SW480 (cell line): Measurements from ENCODE around the gene DOK1.

Experiments used
- DNase-seq: peaks from one replicate; pipeline ENCODE4 v3.0.0-alpha.2; 2016; ENCODE audit warnings: low spot score

DOK1 gene

DNA sequence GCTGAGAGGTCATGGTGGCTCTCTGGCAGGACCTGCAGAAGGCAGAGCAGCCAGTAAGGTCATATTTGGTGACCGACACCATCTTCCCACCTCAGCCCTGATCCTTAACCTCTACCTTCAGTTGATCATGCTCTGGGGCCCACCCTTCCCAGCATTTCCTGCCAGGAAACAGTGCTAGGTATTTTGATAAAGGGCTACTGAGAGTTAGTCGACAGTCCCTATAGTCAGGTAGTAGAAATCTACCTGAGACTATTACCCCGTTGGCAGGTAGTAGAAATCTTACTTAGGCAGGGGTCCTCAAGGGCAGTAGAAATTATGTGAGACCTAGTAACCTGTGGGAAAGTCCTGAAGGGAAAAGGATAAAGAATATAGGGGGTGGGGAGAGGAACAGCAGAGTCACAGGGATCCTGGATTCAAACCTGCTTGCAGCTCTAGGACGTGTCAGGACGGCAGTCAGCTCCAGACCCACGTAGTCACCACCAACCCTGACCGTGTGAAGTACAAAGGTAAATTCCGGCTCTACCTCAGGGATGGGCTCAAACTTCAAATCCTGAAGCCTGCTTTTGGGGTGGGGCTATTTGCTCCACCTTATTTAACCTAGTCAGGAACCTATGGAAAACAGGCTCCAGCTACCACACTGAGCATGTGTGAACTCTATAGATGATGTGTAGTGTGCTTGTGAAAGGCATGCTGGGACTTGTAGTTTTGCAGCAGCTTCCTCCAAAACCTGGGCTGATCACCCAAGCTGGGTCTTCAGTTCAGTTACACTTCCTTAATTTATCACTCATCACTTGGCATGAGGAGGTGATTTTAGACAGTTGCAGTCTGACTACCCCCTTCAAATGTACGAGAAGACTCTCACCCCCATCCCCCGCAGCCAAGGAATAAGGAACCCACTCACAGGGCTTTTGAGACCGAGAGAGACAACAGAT, 28.5 kb upstream of the DOK1 start, which contains the start of gene DQX1:
Gene DQX1 (minus strand): TSS at position 515 of the 932 bp plus-strand sequence. CDS start 502 bp downstream, at position 13.
- DNase-seq = peak; percentile 67

DNA sequence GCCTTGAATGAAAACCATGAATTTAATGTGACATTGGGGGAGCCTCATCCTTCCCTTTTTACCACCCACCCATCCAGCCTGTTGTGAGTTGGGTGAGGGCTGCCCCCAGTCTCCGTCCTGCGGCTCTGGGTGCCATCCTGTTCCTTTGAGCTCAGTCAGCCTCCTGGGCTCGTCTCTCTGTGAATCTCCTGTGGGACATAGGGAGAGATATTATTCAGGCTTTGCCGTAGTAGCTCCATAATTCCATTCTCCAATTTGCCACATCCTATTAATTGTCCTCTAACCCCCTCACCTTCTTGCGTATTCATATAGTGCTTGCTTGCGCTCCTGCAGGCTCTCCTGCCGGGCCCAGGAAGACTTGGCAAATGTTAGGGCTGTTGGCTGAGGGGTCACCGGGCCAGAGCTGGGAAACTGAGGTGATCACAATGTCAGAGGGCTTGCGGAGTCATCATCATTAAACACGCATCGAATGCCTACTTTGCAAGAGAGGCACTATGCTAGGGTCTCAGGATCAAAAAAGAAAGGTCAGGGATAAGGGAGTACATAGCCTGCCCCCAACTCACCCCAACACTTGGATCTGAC, 27.8 kb upstream of the DOK1 start:
- DNase-seq = no peak

GRCh38 chr2:74527741-74528140, 26.8 kb upstream of the DOK1 start:
- DNase-seq = no peak

DNA sequence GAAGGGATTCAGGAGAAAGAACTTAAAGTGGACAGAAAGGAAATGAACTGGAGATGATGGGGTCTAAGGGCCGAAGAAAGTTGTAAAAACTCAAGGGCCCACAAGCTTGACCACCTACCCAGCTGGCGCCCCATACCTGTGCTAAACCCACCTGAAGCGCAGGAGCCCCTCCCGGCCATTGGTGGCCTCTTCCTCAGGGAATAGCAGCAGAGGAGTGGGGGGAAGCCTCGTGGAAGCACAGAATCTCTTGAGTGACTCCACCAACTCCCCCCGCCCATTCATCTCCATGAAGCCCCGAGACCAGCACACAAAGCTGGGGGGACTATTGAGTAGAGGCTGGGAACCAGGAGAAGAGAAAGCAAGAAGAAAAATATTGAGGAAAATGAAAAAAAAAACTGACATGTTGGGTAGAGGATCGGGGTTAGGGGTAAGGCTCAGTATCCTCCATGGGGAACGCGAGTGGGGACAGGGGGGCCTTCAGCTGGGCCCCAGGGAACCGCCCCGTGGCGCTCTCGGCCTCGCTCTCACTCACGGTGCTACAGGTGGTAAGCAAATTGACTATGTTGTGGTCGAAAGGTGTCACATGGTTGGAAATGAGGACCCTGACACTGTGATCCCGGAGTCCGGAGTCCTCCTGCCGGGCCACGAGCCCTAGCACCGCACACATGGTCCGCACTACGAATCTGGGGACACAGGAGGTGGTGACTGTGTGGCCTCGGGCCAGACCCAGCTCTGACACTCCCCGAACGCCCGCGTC, 25.7 kb upstream of the DOK1 start:
- no peak for DNase-seq

DNA sequence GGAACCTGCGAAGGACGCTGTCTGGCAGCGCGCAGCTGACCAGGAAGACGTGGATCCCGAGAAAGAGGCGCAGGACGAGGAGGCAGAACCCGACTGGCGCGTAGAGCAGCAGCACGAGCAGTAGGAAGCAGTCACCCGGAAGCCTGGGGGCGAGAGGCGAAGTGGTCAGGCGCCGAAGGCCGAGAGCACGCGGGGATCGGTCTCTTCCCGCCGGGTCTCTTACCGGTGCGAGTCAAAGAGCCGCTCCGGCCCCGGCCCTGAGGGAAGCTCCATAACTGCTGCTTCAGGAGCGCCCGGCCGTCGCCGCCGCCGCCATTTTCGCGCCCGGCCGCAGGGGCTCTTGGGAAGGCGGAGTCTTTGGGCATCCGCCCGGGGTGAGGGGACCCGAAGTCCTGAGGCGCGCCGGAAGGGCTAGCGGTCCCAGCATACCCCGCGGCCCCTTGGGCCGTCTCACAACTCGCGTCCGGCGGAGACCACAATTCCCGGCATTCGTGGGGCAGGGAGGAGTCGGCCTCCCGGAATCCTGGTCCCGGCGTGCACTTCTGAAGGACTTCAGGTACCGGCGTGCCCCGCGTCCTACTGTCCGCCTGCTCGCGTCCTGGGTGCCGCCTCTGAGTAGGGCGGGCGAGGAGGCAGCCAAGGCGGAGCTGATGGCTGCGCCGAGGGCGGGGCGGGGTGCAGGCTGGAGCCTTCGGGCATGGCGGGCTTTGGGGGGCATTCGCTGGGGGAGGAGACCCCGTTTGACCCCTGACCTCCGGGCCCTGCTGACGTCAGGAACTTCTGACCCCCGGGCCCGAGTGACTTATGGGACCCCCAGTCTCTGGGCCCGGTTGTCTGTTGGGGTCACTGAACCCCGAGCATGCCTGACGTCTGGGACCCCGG, 24.9 kb upstream of the DOK1 start, which contains the start of the genes AUP1 and HTRA2:
Gene AUP1 (minus strand): TSS at position 350 of the 882 bp plus-strand sequence. CDS start 77 bp downstream, at position 273.
Gene HTRA2 (plus strand): TSS at position 577 of the 882 bp plus-strand sequence. CDS start 74 bp downstream, at position 651.
- peak; percentile 99 for DNase-seq

- peak; percentile 34 for DNase-seq
Measured at GRCh38 chr2:74530239-74531187, 24.0 kb upstream of the DOK1 start.

GRCh38 chr2:74531666-74532065, 22.9 kb upstream of the DOK1 start:
- DNase-seq = no peak

DNA sequence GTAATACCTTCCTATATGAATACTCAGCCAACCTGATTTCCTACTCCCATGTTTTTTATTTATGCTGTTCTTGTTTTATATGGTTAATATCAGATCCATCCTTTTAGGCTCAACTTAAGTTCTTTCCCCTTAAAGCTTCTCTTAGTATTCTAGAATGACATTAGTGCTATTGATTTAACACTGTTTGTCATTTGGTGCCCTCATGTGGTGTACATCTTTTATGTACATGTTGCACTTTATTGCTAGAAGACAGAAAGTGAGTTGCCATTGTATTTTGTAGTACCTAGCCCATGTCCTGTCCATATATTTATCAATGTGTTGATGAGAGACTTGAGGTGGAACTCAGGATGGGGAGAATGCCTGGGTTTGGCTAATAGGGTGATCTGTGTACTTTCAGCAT, 22.3 kb upstream of the DOK1 start:
- peak; percentile 62 for DNase-seq

DNA sequence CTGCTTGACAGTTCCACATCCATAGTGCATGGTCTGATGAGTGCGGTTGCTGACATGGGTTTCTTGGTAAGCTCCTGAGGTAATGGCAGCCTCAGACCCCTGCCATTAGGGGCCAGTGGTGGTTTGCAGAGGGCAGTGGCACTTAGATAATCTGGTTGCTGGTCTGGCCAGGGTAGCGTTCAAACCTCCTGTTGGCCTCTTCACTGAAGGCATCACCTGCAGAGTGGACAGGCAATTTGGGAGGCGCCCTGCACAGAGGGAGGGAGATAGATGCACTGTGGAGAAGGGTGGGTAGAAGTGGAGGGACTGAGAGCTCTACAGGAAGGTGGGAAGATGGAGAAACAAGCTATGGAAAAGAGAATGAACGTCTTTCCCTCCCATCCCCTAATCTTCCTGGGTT, 21.1 kb upstream of the DOK1 start:
- DNase-seq = no peak

DNA sequence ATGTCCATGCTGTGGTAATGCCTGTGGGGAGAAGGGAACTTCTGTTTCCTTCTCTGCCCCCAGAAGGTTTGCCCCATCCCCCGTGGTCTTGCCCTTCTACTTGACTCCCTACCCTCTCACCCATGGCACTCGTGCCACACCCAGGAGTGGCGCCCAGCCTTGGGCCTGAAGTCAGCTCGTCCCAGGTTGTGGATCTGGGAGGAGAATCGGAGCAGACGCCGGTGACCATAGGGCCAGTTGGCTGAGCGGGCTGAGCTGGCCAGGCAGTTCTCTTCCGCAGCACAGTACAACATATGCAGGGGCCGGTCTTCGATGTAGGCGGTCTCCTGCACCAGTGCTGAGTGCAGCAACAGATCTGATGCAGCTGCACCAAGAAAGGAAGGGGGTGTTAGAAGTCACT, 20.1 kb upstream of the DOK1 start:
- no peak for DNase-seq

DNA sequence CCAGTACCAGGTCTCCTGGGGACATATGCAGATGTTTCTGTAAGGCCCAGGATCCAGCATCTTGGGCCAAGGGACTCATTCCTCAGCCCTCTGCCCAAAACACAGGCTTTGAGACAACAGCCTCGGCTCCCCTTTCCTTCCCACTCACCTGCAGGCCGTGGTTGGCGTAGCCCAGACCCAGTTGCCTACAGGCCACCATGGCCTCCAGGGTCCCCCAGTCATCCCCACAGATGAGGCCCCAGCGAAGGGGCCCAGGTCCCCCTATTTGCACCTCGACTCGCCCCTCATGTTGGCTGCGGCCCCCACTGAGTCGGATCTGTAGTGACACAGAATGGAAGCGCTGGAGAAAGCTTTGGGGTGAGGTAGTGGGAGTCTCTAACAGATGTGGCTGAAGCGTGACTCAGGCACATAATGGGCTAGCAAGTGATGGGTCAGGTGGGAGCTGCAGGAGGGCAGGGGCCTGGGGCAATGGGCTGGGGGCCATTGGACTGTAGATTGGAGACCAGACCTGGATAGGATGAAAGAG, 19.0 kb upstream of the DOK1 start:
- no peak for DNase-seq

DNA sequence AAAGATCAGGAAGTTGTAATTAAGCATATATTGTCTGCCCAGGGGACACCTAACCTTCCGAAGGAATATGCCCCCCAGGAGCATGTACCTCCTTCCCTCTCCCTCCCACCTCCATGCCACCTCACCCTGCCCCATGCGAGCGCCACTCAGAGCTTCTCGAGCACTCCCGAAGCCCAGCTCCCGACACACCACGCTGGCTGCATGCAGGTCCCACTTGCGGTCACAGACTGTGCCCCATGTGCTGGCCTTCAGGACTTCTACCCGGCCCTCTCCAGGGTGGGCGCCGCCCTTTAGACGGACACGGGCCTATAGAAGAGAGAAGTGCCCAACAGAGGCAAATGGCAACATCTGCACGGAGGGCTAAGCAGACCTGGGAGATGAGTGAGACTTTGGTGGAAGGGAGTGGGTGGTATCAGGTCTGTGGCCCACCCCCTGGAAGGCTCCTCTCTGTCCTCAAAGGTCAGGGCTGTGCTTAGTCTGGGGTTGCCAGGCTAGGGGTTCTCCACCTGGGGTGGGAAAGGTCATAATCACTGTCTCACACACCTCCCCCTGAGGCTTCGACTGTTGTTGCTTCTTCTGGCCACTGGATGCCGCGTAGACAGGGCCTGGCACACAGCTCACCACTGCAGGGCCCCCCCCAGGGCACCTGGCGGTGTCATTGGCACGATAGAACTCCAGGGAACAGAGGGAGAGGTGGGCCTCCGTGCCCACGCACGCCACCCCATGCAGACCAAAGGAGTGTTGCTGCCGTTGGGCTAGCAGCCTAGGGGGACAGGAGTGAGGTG, 18.2 kb upstream of the DOK1 start:
- DNase-seq = no peak

GRCh38 chr2:74537140-74537539, 17.4 kb upstream of the DOK1 start:
- no peak for DNase-seq

GRCh38 chr2:74538881-74539339, 15.6 kb upstream of the DOK1 start:
- no peak for DNase-seq

DNA sequence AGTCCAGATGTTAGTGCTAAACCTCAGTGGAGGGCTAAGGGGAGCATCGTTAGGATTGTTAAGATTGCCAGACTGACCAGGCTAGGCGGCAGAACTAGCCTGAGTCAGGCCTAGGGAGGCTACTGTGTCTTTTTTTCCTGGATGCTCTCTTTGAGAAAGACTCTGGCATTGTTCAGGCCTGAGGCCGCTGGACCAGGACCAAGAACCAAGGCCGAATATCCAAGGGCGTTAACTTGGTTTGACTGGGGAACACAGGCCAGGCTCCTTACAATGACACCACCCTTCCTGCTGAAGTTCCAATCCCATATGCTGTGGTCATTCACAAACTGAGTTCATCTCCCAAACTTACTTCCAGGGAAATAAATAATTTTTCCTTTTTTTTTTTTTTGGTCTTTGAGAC, 14.2 kb upstream of the DOK1 start:
- DNase-seq = no peak

DNA sequence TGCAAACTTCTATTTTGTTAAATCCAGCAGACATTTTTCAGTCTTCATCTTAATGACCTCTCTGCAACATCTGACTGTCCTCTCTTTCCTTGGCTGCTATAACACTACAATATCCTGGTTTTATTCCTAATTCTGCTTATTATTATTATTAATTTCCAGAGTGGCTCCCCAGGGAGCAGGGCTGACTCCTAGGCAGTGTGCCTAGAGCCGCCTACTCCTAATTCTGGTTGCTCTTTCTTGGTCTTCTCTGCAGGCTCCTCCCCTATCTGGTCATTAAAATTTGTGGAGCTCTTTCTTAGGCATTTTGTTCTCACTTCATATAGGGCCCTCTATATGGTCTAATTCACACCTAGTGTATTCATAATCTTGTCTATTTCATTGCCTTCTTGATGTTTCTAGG, 11.5 kb upstream of the DOK1 start:
- no peak for DNase-seq

GRCh38 chr2:74544634-74545033, 9.9 kb upstream of the DOK1 start:
- peak; percentile 50 for DNase-seq

GRCh38 chr2:74546004-74546403, 8.5 kb upstream of the DOK1 start:
- no peak for DNase-seq

DNA sequence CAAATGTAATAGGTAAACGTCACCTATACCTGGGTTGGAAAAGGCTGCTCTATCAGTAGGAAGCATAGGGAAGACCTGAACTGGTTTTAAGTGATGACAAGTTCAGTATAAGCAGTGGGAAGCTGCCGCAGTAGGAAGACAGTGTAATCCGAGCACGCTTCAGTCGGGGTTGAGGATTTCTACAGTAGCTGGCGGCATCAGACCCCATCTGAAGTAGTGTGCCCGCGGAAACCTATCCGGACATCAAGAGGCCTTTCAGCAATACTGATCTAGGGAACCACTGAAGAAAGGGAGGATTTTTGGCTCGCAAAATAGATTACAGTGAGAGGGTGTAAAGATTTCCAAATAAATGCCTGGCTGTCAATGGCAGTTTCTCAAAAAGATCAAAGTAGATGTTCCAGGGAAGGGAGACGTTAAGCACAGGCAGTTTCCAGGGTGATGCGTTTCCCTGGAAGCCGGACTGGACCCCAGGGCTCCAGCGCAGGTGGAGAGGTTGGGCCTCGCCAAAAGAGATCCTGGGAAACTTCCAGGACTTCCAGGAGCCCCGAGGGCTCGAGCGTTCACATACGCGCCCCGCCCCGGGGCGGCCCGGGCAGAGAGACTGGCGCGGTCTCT, 6.1 kb upstream of the DOK1 start:
- DNase-seq = peak; percentile 42
